ENCODE measurements around the gene RNF10.

The RNF10 gene

DNA sequence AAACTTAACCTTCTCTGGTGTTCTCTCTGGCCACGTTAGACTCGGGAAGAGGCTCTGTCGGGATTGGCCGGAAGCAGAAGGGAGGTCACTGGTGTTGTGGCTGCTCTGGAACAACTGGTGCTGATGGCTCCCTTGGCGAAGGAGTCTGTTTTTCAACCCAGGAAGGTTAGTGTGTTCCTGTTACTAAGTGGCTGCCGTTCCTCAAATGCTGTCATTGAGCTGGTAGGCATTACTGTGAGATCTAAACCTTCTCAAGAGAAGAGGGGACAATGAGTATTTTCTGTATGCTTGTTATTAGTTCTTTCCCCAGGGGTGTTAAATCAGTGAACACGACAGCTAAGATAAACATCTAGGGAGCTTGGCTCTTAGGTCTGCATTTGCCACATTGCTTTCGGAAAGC, 28.8 kb downstream of the RNF10 start:
- Histone ChIP-seq H3K4me1 (ENCODE audit: insufficient read depth, low read length, severe bottlenecking) (no peaks in the 10 kb centered on the region), H4K20me1 (ENCODE audit: insufficient read depth, low read length) (no peaks in the 10 kb centered on the region), H3K79me2 (ENCODE audit: insufficient read depth, low read length) (no peaks in the 10 kb centered on the region), H2AFZ (ENCODE audit: low read length) (no peak overlapping the region), H3K9me2 (ENCODE audit: low read depth, low read length) (no peaks in the 10 kb centered on the region), H3K27ac (ENCODE audit: low read depth, low read length, poor library complexity, severe bottlenecking) (no peak overlapping the region), H3K4me3 (ENCODE audit: low read depth, low read length, poor library complexity, severe bottlenecking) (no peak overlapping the region), H3K27me3 (ENCODE audit: insufficient read depth, low read length) (no peaks in the 10 kb centered on the region), H3K9me3 (ENCODE audit: low read length) (no peaks in the 10 kb centered on the region), H3K4me2 (ENCODE audit: low read length) (no peak overlapping the region), H3K9ac (ENCODE audit: low read length) (no peak overlapping the region), H3F3A (ENCODE audit: insufficient read depth, low read length) (no peaks in the 10 kb centered on the region), H3K36me3 (ENCODE audit: insufficient read depth, low read length) (peaks cover 84% of the 10 kb centered on the region)
- no peak for TF ChIP-seq EZH2 (IDR thresholded peaks at IDR 0.05; ENCODE audit: borderline replicate concordance, low read length)

DNA sequence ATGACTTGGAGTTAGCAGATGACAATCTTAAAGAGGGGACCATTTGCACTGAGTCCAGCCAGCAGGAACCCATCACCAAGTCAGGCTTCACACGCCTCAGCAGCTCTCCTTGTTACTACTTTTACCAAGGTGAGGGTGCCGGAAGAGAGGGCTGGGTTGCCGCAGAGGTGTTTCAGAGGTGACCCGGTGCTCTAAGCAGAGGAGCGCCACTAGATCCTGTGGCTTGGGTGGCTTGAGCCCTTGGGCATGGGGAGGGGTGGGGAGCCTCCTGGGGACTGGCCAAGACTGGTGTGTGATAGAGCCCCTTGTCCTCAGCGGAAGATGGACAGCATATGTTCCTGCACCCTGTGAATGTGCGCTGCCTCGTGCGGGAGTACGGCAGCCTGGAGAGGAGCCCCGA, 29.3 kb downstream of the RNF10 start:
- peaks cover 85% of the 10 kb centered on the region for H3K36me3 ChIP-seq (ENCODE audit: insufficient read depth, low read length)
- no peak overlapping the region for H3K4me2 ChIP-seq (ENCODE audit: low read length)
- H2AFZ ChIP-seq (ENCODE audit: low read length): no peak overlapping the region
- no peaks in the 10 kb centered on the region for H3F3A ChIP-seq (ENCODE audit: insufficient read depth, low read length)
- H3K9me3 ChIP-seq (ENCODE audit: low read length): no peaks in the 10 kb centered on the region
- TF ChIP-seq, protein P1, sequence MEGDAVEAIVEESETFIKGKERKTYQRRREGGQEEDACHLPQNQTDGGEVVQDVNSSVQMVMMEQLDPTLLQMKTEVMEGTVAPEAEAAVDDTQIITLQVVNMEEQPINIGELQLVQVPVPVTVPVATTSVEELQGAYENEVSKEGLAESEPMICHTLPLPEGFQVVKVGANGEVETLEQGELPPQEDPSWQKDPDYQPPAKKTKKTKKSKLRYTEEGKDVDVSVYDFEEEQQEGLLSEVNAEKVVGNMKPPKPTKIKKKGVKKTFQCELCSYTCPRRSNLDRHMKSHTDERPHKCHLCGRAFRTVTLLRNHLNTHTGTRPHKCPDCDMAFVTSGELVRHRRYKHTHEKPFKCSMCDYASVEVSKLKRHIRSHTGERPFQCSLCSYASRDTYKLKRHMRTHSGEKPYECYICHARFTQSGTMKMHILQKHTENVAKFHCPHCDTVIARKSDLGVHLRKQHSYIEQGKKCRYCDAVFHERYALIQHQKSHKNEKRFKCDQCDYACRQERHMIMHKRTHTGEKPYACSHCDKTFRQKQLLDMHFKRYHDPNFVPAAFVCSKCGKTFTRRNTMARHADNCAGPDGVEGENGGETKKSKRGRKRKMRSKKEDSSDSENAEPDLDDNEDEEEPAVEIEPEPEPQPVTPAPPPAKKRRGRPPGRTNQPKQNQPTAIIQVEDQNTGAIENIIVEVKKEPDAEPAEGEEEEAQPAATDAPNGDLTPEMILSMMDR (IDR thresholded peaks at IDR 0.05; ENCODE audit: low read length): no peak
- TF ChIP-seq EZH2 (IDR thresholded peaks at IDR 0.05; ENCODE audit: borderline replicate concordance, low read length): no peak
- no peaks in the 10 kb centered on the region for H3K27me3 ChIP-seq (ENCODE audit: insufficient read depth, low read length)
- no peak overlapping the region for H3K9ac ChIP-seq (ENCODE audit: low read length)
- H3K79me2 ChIP-seq (ENCODE audit: insufficient read depth, low read length): no peaks in the 10 kb centered on the region
- no peaks in the 10 kb centered on the region for H4K20me1 ChIP-seq (ENCODE audit: insufficient read depth, low read length)
- no peaks in the 10 kb centered on the region for H3K4me1 ChIP-seq (ENCODE audit: insufficient read depth, low read length, severe bottlenecking)
- no peak overlapping the region for H3K27ac ChIP-seq (ENCODE audit: low read depth, low read length, poor library complexity, severe bottlenecking)
- H3K4me3 ChIP-seq (ENCODE audit: low read depth, low read length, poor library complexity, severe bottlenecking): no peak overlapping the region
- H3K9me2 ChIP-seq (ENCODE audit: low read depth, low read length): no peaks in the 10 kb centered on the region

DNA sequence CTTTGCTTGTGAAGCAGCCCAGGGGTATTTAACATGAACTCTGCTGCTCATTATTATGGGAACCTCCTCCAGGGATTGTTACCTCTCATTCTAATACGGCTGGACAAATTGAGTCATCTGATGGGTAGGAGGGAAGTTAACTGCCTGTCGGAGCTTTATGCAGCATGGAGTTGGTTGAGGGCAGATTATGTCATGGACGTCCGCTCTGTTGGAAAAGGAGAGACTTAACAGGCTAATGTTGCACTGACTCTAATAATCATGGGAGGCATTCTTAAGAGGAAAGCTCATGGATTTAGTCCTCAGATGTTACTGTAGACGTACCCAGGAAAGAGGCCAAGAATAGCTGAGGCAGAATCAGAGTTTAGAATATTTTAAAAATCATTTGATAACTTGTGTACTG, 37.1 kb downstream of the RNF10 start:
- no peaks in the 10 kb centered on the region for H3K4me1 ChIP-seq (ENCODE audit: insufficient read depth, low read length, severe bottlenecking)
- H4K20me1 ChIP-seq (ENCODE audit: insufficient read depth, low read length): no peaks in the 10 kb centered on the region
- no peak overlapping the region for H3K9ac ChIP-seq (ENCODE audit: low read length)
- no peak overlapping the region for H2AFZ ChIP-seq (ENCODE audit: low read length)
- H3F3A ChIP-seq (ENCODE audit: insufficient read depth, low read length): no peaks in the 10 kb centered on the region
- H3K36me3 ChIP-seq (ENCODE audit: insufficient read depth, low read length): peaks cover 94% of the 10 kb centered on the region
- TF ChIP-seq, protein P1 (IDR thresholded peaks at IDR 0.05; ENCODE audit: low read length): no peak
- no peak for TF ChIP-seq EZH2 (IDR thresholded peaks at IDR 0.05; ENCODE audit: borderline replicate concordance, low read length)
- no peaks in the 10 kb centered on the region for H3K9me3 ChIP-seq (ENCODE audit: low read length)
- no peaks in the 10 kb centered on the region for H3K27me3 ChIP-seq (ENCODE audit: insufficient read depth, low read length)
- H3K4me2 ChIP-seq (ENCODE audit: low read length): no peak overlapping the region
- no peak overlapping the region for H3K4me3 ChIP-seq (ENCODE audit: low read depth, low read length, poor library complexity, severe bottlenecking)
- H3K27ac ChIP-seq (ENCODE audit: low read depth, low read length, poor library complexity, severe bottlenecking): no peak overlapping the region
- H3K79me2 ChIP-seq (ENCODE audit: insufficient read depth, low read length): no peaks in the 10 kb centered on the region
- H3K9me2 ChIP-seq (ENCODE audit: low read depth, low read length): no peaks in the 10 kb centered on the region

DNA sequence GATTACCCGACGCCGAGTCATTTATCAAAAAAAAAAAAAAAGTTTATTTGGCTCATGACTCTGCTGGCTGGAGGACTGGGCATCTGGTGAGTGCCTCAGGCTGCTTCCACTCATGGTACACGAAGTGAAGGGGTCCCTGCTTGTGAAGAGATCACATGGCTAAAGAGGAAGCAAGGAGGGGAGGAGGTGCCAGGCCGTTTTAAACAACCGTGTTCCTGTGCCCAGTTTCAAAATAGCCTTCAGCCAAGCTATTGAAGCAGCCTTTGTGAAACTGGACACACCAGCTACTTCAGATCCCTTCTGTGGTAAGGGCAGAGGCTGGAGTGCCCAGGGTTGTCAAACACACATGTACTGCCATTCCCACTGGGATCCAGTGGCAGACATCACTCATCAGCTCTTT, 39.4 kb downstream of the RNF10 start:
- H3K79me2 ChIP-seq (ENCODE audit: insufficient read depth, low read length): no peaks in the 10 kb centered on the region
- TF ChIP-seq, protein P1 (IDR thresholded peaks at IDR 0.05; ENCODE audit: low read length): no peak
- no peak for TF ChIP-seq EZH2 (IDR thresholded peaks at IDR 0.05; ENCODE audit: borderline replicate concordance, low read length)
- H3K4me2 ChIP-seq (ENCODE audit: low read length): no peak overlapping the region
- H3K9ac ChIP-seq (ENCODE audit: low read length): no peak overlapping the region
- H3K36me3 ChIP-seq (ENCODE audit: insufficient read depth, low read length): peaks cover 97% of the 10 kb centered on the region
- H3K9me2 ChIP-seq (ENCODE audit: low read depth, low read length): no peaks in the 10 kb centered on the region
- no peaks in the 10 kb centered on the region for H3K4me1 ChIP-seq (ENCODE audit: insufficient read depth, low read length, severe bottlenecking)
- H3K4me3 ChIP-seq (ENCODE audit: low read depth, low read length, poor library complexity, severe bottlenecking): no peak overlapping the region
- no peak overlapping the region for H2AFZ ChIP-seq (ENCODE audit: low read length)
- H3K9me3 ChIP-seq (ENCODE audit: low read length): no peaks in the 10 kb centered on the region
- no peak overlapping the region for H3K27ac ChIP-seq (ENCODE audit: low read depth, low read length, poor library complexity, severe bottlenecking)
- H3F3A ChIP-seq (ENCODE audit: insufficient read depth, low read length): no peaks in the 10 kb centered on the region
- no peaks in the 10 kb centered on the region for H4K20me1 ChIP-seq (ENCODE audit: insufficient read depth, low read length)
- no peaks in the 10 kb centered on the region for H3K27me3 ChIP-seq (ENCODE audit: insufficient read depth, low read length)

Measured in OCI-LY1 (cell line).